Measurements from ENCODE around the gene MAPT. TPM values are rescaled to one million over a fixed set of nuclear protein-coding genes. Genes with fewer than 3 reads are reported as not detected.
A peak's percentile ranks its signal among the peaks of the same experiment; 100 is the strongest.

MAPT gene
- total and polyA plus RNA-seq, 2 of the 4 experiments (the other 2 are of a cell fraction) = 0.18 to 0.19 TPM

DNA sequence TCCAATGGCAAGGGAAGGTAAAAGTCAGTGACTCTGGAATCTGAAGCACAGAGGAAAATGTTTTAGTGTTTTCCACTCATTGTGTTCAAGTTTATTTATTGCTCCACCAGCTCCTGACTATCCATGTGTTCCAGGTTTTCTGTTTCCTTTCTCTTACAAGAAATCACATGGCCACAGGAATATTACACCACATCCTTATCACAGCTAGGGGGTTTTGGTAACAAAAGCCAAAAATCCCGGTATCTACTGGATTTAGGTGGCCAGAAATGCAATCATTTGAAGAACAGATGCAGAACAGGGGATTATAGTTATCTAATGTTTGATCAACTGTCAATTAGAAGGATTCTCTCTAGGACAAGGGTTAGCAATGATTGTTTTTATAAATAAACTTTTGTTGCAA, 152.6 kb downstream of the MAPT start:
- H3K4me3 ChIP-seq (ENCODE audit: insufficient read depth, low read depth, low read length) = no peak overlapping the region
- no peak overlapping the region for H3K4me2 ChIP-seq (ENCODE audit: low read depth, low read length)
- ChIA-PET POLR2A (ENCODE audit: unreplicated experiment) (no interaction called here), CTCF (interaction anchor here (0.6 to 1.2 kb wide), 2 partner anchors 146 to 165 kb away, joined by 3 read pairs; no protein-coding TSS in a partner anchor)
- no peak overlapping the region for H4K5ac ChIP-seq (ENCODE audit: low read depth, low read length)
- no peak overlapping the region for H4K8ac ChIP-seq (ENCODE audit: low read depth in 2 of 2, low read length in 2 of 2)
- H3K9me1 ChIP-seq (ENCODE audit: insufficient read depth, low read length) = no peaks in the 10 kb centered on the region; the same call in 1 of the 2 replicates
- no peak overlapping the region for H3K14ac ChIP-seq (replicated peaks; ENCODE audit: low read depth, low read length)
- DNase-seq = peak; percentile 24
- no peak overlapping the region for H3K56ac ChIP-seq (ENCODE audit: extremely low read depth, insufficient read depth, low read length)
- BruUV-seq (replicated peaks) = no TSS peak
- H2BK15ac ChIP-seq (ENCODE audit: low read depth, low read length) = no peak overlapping the region
- peaks cover 30 to 61% of the 10 kb centered on the region in 2 experiments for H3K79me1 ChIP-seq (ENCODE audit: low read depth in 1 of 2, low read length in 2 of 2)
- no peak overlapping the region for H3K18ac ChIP-seq (ENCODE audit: low read depth, low read length)
- TF ChIP-seq NFE2L2 (IDR thresholded peaks at IDR 0.05; ENCODE audit: low read depth, low read length) = no peak
- no peak for TF ChIP-seq CTCF (conservative IDR thresholded peaks at IDR 0.05; ENCODE audit: low read depth, low read length)
- no peak for TF ChIP-seq CHD1 (IDR thresholded peaks at IDR 0.05; ENCODE audit: low read depth, low read length)
- TF ChIP-seq MXI1 (IDR thresholded peaks at IDR 0.05; ENCODE audit: borderline replicate concordance, low read depth, low read length) = peak; percentile 36; the same call in 1 of the 2 replicates
- no peaks in the 10 kb centered on the region for H3K27me3 ChIP-seq (ENCODE audit: control insufficient read depth, insufficient read depth, low read length)
- no peak overlapping the region for H2AK5ac ChIP-seq (ENCODE audit: low read depth, low read length)
- ATAC-seq (ENCODE audit: low read depth) = no peak
- intact Hi-C loops (cut with micrococcal nuclease) (loop anchor here (10.0 kb wide), 1 partner anchor 48 kb away; no protein-coding TSS in a partner anchor), dilution Hi-C loops (cut with HindIII; ENCODE audit: low sequenced_read_pairs, unreplicated experiment) (no loop called here), in situ Hi-C loops (cut with MboI; ENCODE audit: low sequenced_read_pairs) (no loop called here)
- peaks cover 35% of the 10 kb centered on the region for H4K20me1 ChIP-seq (ENCODE audit: insufficient read depth, low read length)
- H2AFZ ChIP-seq (replicated peaks; ENCODE audit: low read length, poor library complexity) = no peak overlapping the region
- no peak overlapping the region for H3K23ac ChIP-seq (ENCODE audit: low read depth, low read length)
- no peaks in the 10 kb centered on the region; the same call in 1 of the 2 replicates for H3K4me1 ChIP-seq (ENCODE audit: control insufficient read depth, insufficient read depth, low read length)
- H3K27ac ChIP-seq (ENCODE audit: insufficient read depth, low read length) = no peak overlapping the region
- H3K9me3 ChIP-seq (ENCODE audit: control insufficient read depth, insufficient read depth, low read length) = no peaks in the 10 kb centered on the region
- no peak overlapping the region for H3K9ac ChIP-seq (ENCODE audit: low read depth, low read length)
- H3K4ac ChIP-seq (ENCODE audit: low read depth, low read length) = no peak overlapping the region
- WGBS, 2 experiments (ENCODE audit: extremely low coverage in 2 of 2, insufficient read length in 1 of 2) = no CpG with 5 or more reads among the region's 1 CpG
- no peak overlapping the region for H2AK9ac ChIP-seq (replicated peaks; ENCODE audit: low read depth, low read length, poor library complexity)
- H3K36me3 ChIP-seq (ENCODE audit: control insufficient read depth, insufficient read depth, low read length) = peaks cover 40% of the 10 kb centered on the region
- H2BK120ac ChIP-seq (ENCODE audit: low read depth, low read length) = no peak overlapping the region
- H2BK5ac ChIP-seq (ENCODE audit: low read depth, low read length, poor library complexity, severe bottlenecking) = no peak overlapping the region
- no peak overlapping the region for H2BK20ac ChIP-seq (ENCODE audit: low read depth, low read length)
- no peak overlapping the region for H4K91ac ChIP-seq (ENCODE audit: insufficient read depth, low read depth, low read length)

Data from IMR-90 (cell line).